SK-MEL-5 (cell line): ENCODE measurements around the gene GCLC. TPM values are rescaled to one million over a fixed set of nuclear protein-coding genes. Genes with fewer than 3 reads are reported as not detected.
A peak's percentile ranks its signal among the peaks of the same experiment; 100 is the strongest.

Experiments used
- DNase-seq: peaks from one replicate; pipeline ENCODE4 v3.0.0-alpha.2; 2016; ENCODE audit warnings: low read depth, low spot score
- in situ Hi-C: cut with HindIII; loops from 2 replicates; pipeline ENCODE4 v1.10.0; 2016; ENCODE audit warnings: low sequenced_read_pairs, high pct_unique_total_duplicates, low pct_unique_long_range_greater_than_20kb
- total RNA-seq: library from RNA; depleted of rRNA; stranded (reverse); fragments of >200 nt; shearing (Covaris generic); gene quantifications from 2 replicates; pipeline ENCODE4 v1.2.3, GENCODE V29; 2014

Gene GCLC
- total RNA-seq, 1 experiment from 2014 or later: 34.3 TPM

- no peak for DNase-seq
- in situ Hi-C loops: no loop called here
Measured at GRCh38 chr6:53532061-53532797, 12.7 kb downstream of the GCLC start.

GRCh38 chr6:53530780-53531386 lies 14.0 kb downstream of the GCLC start:
- in situ Hi-C loops: no loop called here
- no peak for DNase-seq

GRCh38 chr6:53530346-53530745 lies 14.6 kb downstream of the GCLC start:
- no peak for DNase-seq
- in situ Hi-C loops: no loop called here

GRCh38 chr6:53529324-53530036 lies 15.4 kb downstream of the GCLC start:
- DNase-seq: no peak

GRCh38 chr6:53528107-53528506 lies 16.8 kb downstream of the GCLC start:
- in situ Hi-C loops: no loop called here
- no peak for DNase-seq

More at GRCh38 chr6:53529324-53530036, 15.4 kb downstream of the GCLC start:
- in situ Hi-C loops: no loop called here

- in situ Hi-C loops: no loop called here
- DNase-seq: no peak
Measured at GRCh38 chr6:53527249-53527765, 17.6 kb downstream of the GCLC start.

GRCh38 chr6:53526000-53526399 lies 18.9 kb downstream of the GCLC start:
- in situ Hi-C loops: no loop called here
- peak; percentile 10 for DNase-seq

GRCh38 chr6:53524455-53524815 lies 20.5 kb downstream of the GCLC start:
- in situ Hi-C loops: loop anchor here (25.0 kb wide), 1 partner anchor 138 kb away; the partner anchor contains the start of gene KLHL31
- no peak for DNase-seq

- no peak for DNase-seq
- in situ Hi-C loops: loop anchor here (25.0 kb wide), 1 partner anchor 139 kb away; the partner anchor contains the start of gene KLHL31
Measured at GRCh38 chr6:53523511-53524454, 21.1 kb downstream of the GCLC start.

- DNase-seq: no peak
- in situ Hi-C loops: loop anchor here (25.0 kb wide), 1 partner anchor 142 kb away; the partner anchor contains the start of gene KLHL31
Measured at GRCh38 chr6:53520320-53520928, 24.5 kb downstream of the GCLC start.

GRCh38 chr6:53518862-53519261 lies 26.0 kb downstream of the GCLC start:
- in situ Hi-C loops: loop anchor here (25.0 kb wide), 1 partner anchor 143 kb away; the partner anchor contains the start of gene KLHL31

GRCh38 chr6:53517021-53517420 lies 27.9 kb downstream of the GCLC start:
- in situ Hi-C loops: loop anchor here (25.0 kb wide), 1 partner anchor 145 kb away; the partner anchor contains the start of gene KLHL31
- DNase-seq: no peak

More at GRCh38 chr6:53518862-53519261, 26.0 kb downstream of the GCLC start:
- no peak for DNase-seq

GRCh38 chr6:53514677-53515076 lies 30.2 kb downstream of the GCLC start:
- in situ Hi-C loops: loop anchor here (25.0 kb wide), 1 partner anchor 148 kb away; the partner anchor contains the start of gene KLHL31
- no peak for DNase-seq

- DNase-seq: no peak
- in situ Hi-C loops: loop anchor here (25.0 kb wide), 1 partner anchor 149 kb away; the partner anchor contains the start of gene KLHL31
Measured at GRCh38 chr6:53513519-53513966, 31.4 kb downstream of the GCLC start.

- DNase-seq: no peak
- in situ Hi-C loops: loop anchor here (25.0 kb wide), 1 partner anchor 149 kb away; the partner anchor contains the start of gene KLHL31
Measured at GRCh38 chr6:53513056-53513455, 31.8 kb downstream of the GCLC start.

- in situ Hi-C loops: loop anchor here (25.0 kb wide), 1 partner anchor 150 kb away; the partner anchor contains the start of gene KLHL31
Measured at GRCh38 chr6:53512626-53513025, 32.3 kb downstream of the GCLC start.

More at GRCh38 chr6:53512626-53513025, 32.3 kb downstream of the GCLC start:
- DNase-seq: no peak
